HepG2 (cell line): Measurements from ENCODE around the gene GTF2I. TPM values are rescaled to one million over a fixed set of nuclear protein-coding genes. Genes with fewer than 3 reads are reported as not detected.

Experiments
- GLMP ChIP-seq: sonication (generic); formaldehyde crosslinking; IDR thresholded peaks from 2 replicates; pipeline ENCODE4 v1.9.0; 2021; ENCODE audit warnings: missing genetic modification reagents, mild to moderate bottlenecking, borderline replicate concordance
- SMAD3 ChIP-seq: sonication (generic); formaldehyde crosslinking; IDR thresholded peaks from 2 replicates; pipeline ENCODE4 v1.4.0; 2020; ENCODE audit warnings: missing genetic modification reagents
- SP1 ChIP-seq, 2 experiments: fragments of 450-650 bp in 1 of 2; sonication (generic) in 1 of 2; formaldehyde crosslinking in 1 of 2; IDR thresholded peaks; 2 replicates each; pipeline versions ENCODE4 v1.4.0 to v1.6.1; 2016 to 2020; ENCODE audit warnings: missing genetic modification reagents in 1 of 2
- THAP9 ChIP-seq: sonication (generic); formaldehyde crosslinking; IDR thresholded peaks from 2 replicates; pipeline ENCODE4; 2020; ENCODE audit warnings: missing genetic modification reagents, mild to moderate bottlenecking, borderline replicate concordance
- ZBTB38 ChIP-seq: sonication (generic); formaldehyde crosslinking; IDR thresholded peaks from 2 replicates; pipeline ENCODE4 v1.5.1; 2020; ENCODE audit warnings: mild to moderate bottlenecking, missing genetic modification reagents
- ZFP91 ChIP-seq: sonication (generic); formaldehyde crosslinking; IDR thresholded peaks from 2 replicates; pipeline ENCODE4 v1.9.0; 2022; ENCODE audit warnings: missing genetic modification reagents, mild to moderate bottlenecking, borderline replicate concordance
- ZNF124 ChIP-seq: sonication (generic); formaldehyde crosslinking; IDR thresholded peaks from 2 replicates; pipeline ENCODE4 v1.4.0; 2020; ENCODE audit warnings: missing genetic modification reagents
- ZNF33A ChIP-seq: sonication (generic); formaldehyde crosslinking; IDR thresholded peaks from 2 replicates; pipeline ENCODE4 v1.5.1; 2020; ENCODE audit warnings: missing genetic modification reagents, mild to moderate bottlenecking, moderate library complexity, borderline replicate concordance
- ZNF644 ChIP-seq: IDR thresholded peaks from 2 replicates; pipeline ENCODE4 v1.6.1; 2016; ENCODE audit warnings: low read depth
- ZNF646 ChIP-seq: sonication (generic); formaldehyde crosslinking; IDR thresholded peaks from 2 replicates; pipeline ENCODE4 v1.9.0; 2021; ENCODE audit warnings: mild to moderate bottlenecking, missing genetic modification reagents
- ZNF770 ChIP-seq: sonication (generic); formaldehyde crosslinking; IDR thresholded peaks from 2 replicates; pipeline ENCODE4 v1.5.0; 2020; ENCODE audit warnings: mild to moderate bottlenecking, missing genetic modification reagents
- ZUFSP ChIP-seq: sonication (generic); formaldehyde crosslinking; IDR thresholded peaks from 2 replicates; pipeline ENCODE4 v1.9.0; 2021; ENCODE audit warnings: missing genetic modification reagents, mild to moderate bottlenecking, borderline replicate concordance
- polyA plus RNA-seq, 8 experiments: library from polyadenylated mRNA; depleted of rRNA in 3 of 8; stranded (reverse) in 7 of 8; unstranded in 1 of 8; fragments of >200 nt; fragmentation: Illumina TruSeq in 4 of 8; extraction: Trizol in 4 of 8; gene quantifications; 2 replicates each; pipeline versions ENCODE4 v1.2.1 to v1.2.3, GENCODE V29; 2011 to 2016; ENCODE audit warnings: low read depth in 4 of 8, missing spikeins in 1 of 8, mixed read lengths in 1 of 8; ENCODE audit not compliant: insufficient read depth in 1 of 8
- total RNA-seq, 5 experiments: library from RNA; depleted of rRNA; stranded (reverse); fragments of >200 nt; fragmentation: Illumina TruSeq; extraction: Trizol; gene quantifications; 2 replicates each; pipeline ENCODE4 v1.2.3, GENCODE V29; 2016; ENCODE audit warnings: low read depth in 1 of 5

GTF2I gene
- total and polyA plus RNA-seq, 2 of the 13 experiments (the other 11 are each of a cell fraction or from before 2014, with no cell fraction given) = 74.6 to 125 TPM

GRCh38 chr7:74653686-74654181 lies 3.8 kb upstream of the GTF2I start (continued):
- peak; percentile 85 for TF ChIP-seq ZNF770 (CRISPR knock-in tag)
- TF ChIP-seq ZNF124 (CRISPR knock-in tag) = peak; percentile 35; the same call in 1 of the 2 replicates
- peak; percentile 73 for TF ChIP-seq ZBTB38 (CRISPR knock-in tag)
- TF ChIP-seq ZNF33A (CRISPR knock-in tag) = peak; percentile 46; the same call in 1 of the 2 replicates
- TF ChIP-seq SMAD3 (CRISPR knock-in tag) = 0 out of 2 replicates have a peak, but pooled peaks have one; percentile 52
- TF ChIP-seq ZNF644 (CRISPR knock-in tag) = peak; percentile 95
- TF ChIP-seq GLMP (CRISPR knock-in tag) = no peak
- no peak for TF ChIP-seq THAP9 (CRISPR knock-in tag)
- no peak for TF ChIP-seq ZNF646
- peak; percentile 50 for TF ChIP-seq ZFP91 (CRISPR knock-in tag)
- TF ChIP-seq ZUFSP (CRISPR knock-in tag) = no peak
- no peak for TF ChIP-seq SP1 (IDR thresholded peaks at IDR 0.05)
- no peak for TF ChIP-seq SP1 (CRISPR knock-in tag; IDR thresholded peaks at IDR 0.05)
